Sciatic nerve (tissue), 2 donors: ENCODE measurements around the gene HLA-F. TPM values are rescaled to one million over a fixed set of nuclear protein-coding genes. Genes with fewer than 3 reads are reported as not detected.

Experiments used
- ATAC-seq: fragments of 200-7000 bp; cut with Tn5 transposase; one replicate; pipeline ENCODE4 v1.9.1; 2020; ENCODE audit warnings: mild to moderate bottlenecking, moderate library complexity
- DNase-seq: peaks from one replicate; pipeline ENCODE4 v3.0.0-alpha.2; 2020; ENCODE audit warnings: low spot score
- intact Hi-C: fragments of 100-400 bp; cut with DNase I; formaldehyde crosslinking; loops from one replicate; pipeline ENCODE4 v1.14.2; 2022
- total RNA-seq: library from RNA; stranded (reverse); fragmentation: NEBNext Ultra II Directional; extraction: Animal tissue kit (Norgen Biotek cat#: 25700); gene quantifications from one replicate; pipeline ENCODE4 v1.2.1, GENCODE V29; 2021
- donor health status: DM: no; HTN: no; CAD: no.
- donor health status: DM: no; HTN: no; CAD: no.

The HLA-F gene
- total RNA-seq, 1 donor from 2014 or later: 71.2 TPM

- DNase-seq: no peak
- intact Hi-C loops: no loop called here
- ATAC-seq: no peak
These were observed 32.1 kb downstream of the HLA-F start for GRCh38 chr6:29755295-29755871.

GRCh38 chr6:29757282-29757681 is 34.0 kb downstream of the HLA-F start:
- intact Hi-C loops: no loop called here
- ATAC-seq (no peak), DNase-seq (no peak)

- ATAC-seq (no peak), DNase-seq (no peak)
- intact Hi-C loops: no loop called here
These were observed 34.6 kb downstream of the HLA-F start for GRCh38 chr6:29757701-29758293.

GRCh38 chr6:29758761-29759160 is 35.5 kb downstream of the HLA-F start:
- intact Hi-C loops: no loop called here
- DNase-seq: no peak
- ATAC-seq: no peak

- DNase-seq (no peak), ATAC-seq (no peak)
- intact Hi-C loops: no loop called here
These were observed 36.2 kb downstream of the HLA-F start for GRCh38 chr6:29759457-29759856.

- intact Hi-C loops: no loop called here
- no peak for DNase-seq
These were observed 37.1 kb downstream of the HLA-F start for GRCh38 chr6:29760328-29760727.

GRCh38 chr6:29762051-29762450 is 38.8 kb downstream of the HLA-F start:
- ATAC-seq (no peak), DNase-seq (no peak)
- intact Hi-C loops: no loop called here

More at GRCh38 chr6:29760328-29760727, 37.1 kb downstream of the HLA-F start:
- no peak for ATAC-seq

GRCh38 chr6:29762781-29763214 is 39.6 kb downstream of the HLA-F start:
- no peak for DNase-seq
- intact Hi-C loops: no loop called here
- peak; percentile 34 for ATAC-seq

- DNase-seq (no peak), ATAC-seq (peak; percentile 51)
- intact Hi-C loops: no loop called here
These were observed 40.5 kb downstream of the HLA-F start for GRCh38 chr6:29763491-29764289.

GRCh38 chr6:29764422-29765196 is 41.4 kb downstream of the HLA-F start:
- DNase-seq (no peak), ATAC-seq (no peak)

GRCh38 chr6:29769336-29769735 is 46.1 kb downstream of the HLA-F start:
- DNase-seq (no peak), ATAC-seq (no peak)
- intact Hi-C loops: no loop called here

More at GRCh38 chr6:29764422-29765196, 41.4 kb downstream of the HLA-F start:
- intact Hi-C loops: no loop called here

GRCh38 chr6:29770306-29770705 is 47.1 kb downstream of the HLA-F start:
- intact Hi-C loops: no loop called here
- DNase-seq: no peak

GRCh38 chr6:29776684-29777083 is 53.5 kb downstream of the HLA-F start:
- DNase-seq (no peak), ATAC-seq (no peak)
- intact Hi-C loops: no loop called here

More at GRCh38 chr6:29770306-29770705, 47.1 kb downstream of the HLA-F start:
- ATAC-seq: no peak

Other genes with a start within 250 kb of the HLA-F start
- 0.36 TPM for gene MAS1L, start 235.5 kb upstream of the HLA-F start, total RNA-seq
- gene UBD, start 163.7 kb upstream of the HLA-F start, total RNA-seq: 4.1 TPM
- gene OR2H2, start 138.3 kb upstream of the HLA-F start, total RNA-seq: not detected
- gene GABBR1, start 90.3 kb upstream of the HLA-F start, total RNA-seq: 106 TPM
- not detected for gene MOG, start 66.3 kb upstream of the HLA-F start, total RNA-seq
- not detected for gene ZFP57, start 42.3 kb upstream of the HLA-F start, total RNA-seq
- 1.2 TPM for gene HLA-G, start 104.4 kb downstream of the HLA-F start, total RNA-seq
- gene HLA-A, start 219.1 kb downstream of the HLA-F start, total RNA-seq: 405 TPM